ENCODE measurements around the gene ANKS1A. TPM values are rescaled to one million over a fixed set of nuclear protein-coding genes. Genes with fewer than 3 reads are reported as not detected.
A peak's percentile ranks its signal among the peaks of the same experiment; 100 is the strongest.

Gene ANKS1A
- total RNA-seq, 1 donor from 2014 or later: 49.7 TPM

- ATAC-seq: no peak
- no peak for DNase-seq (ENCODE audit: low spot score)
- intact Hi-C loops (cut with DNase I): no loop called here
Measured at GRCh38 chr6:34949636-34950035, 60.6 kb downstream of the ANKS1A start.

- intact Hi-C loops (cut with DNase I): no loop called here
- ATAC-seq (no peak), DNase-seq (ENCODE audit: low spot score) (no peak)
Measured at GRCh38 chr6:34950849-34951248, 61.8 kb downstream of the ANKS1A start.

- intact Hi-C loops (cut with DNase I): no loop called here
- no peak for DNase-seq (ENCODE audit: low spot score)
- ATAC-seq: no peak
Measured at GRCh38 chr6:34951731-34952130, 62.7 kb downstream of the ANKS1A start.

- DNase-seq (ENCODE audit: low spot score) (no peak), ATAC-seq (no peak)
- intact Hi-C loops (cut with DNase I): no loop called here
Measured at GRCh38 chr6:34953061-34954025, 64.3 kb downstream of the ANKS1A start.

- intact Hi-C loops (cut with DNase I): no loop called here
- ATAC-seq: no peak
- DNase-seq (ENCODE audit: low spot score): no peak
Measured at GRCh38 chr6:34955442-34955841, 66.4 kb downstream of the ANKS1A start.

GRCh38 chr6:34957231-34957783 is 68.3 kb downstream of the ANKS1A start:
- DNase-seq (ENCODE audit: low spot score): no peak
- intact Hi-C loops (cut with DNase I): no loop called here
- no peak for ATAC-seq

GRCh38 chr6:34958734-34959133 is 69.7 kb downstream of the ANKS1A start:
- intact Hi-C loops (cut with DNase I): no loop called here
- ATAC-seq: peak; percentile 53

GRCh38 chr6:34959224-34959623 is 70.2 kb downstream of the ANKS1A start:
- intact Hi-C loops (cut with DNase I): no loop called here
- ATAC-seq (no peak), DNase-seq (ENCODE audit: low spot score) (no peak)

More at GRCh38 chr6:34958734-34959133, 69.7 kb downstream of the ANKS1A start:
- DNase-seq (ENCODE audit: low spot score): no peak

GRCh38 chr6:34961082-34961481 is 72.0 kb downstream of the ANKS1A start:
- intact Hi-C loops (cut with DNase I): no loop called here
- ATAC-seq (no peak), DNase-seq (ENCODE audit: low spot score) (no peak)

GRCh38 chr6:34961574-34961973 is 72.5 kb downstream of the ANKS1A start:
- intact Hi-C loops (cut with DNase I): no loop called here
- ATAC-seq: no peak
- no peak for DNase-seq (ENCODE audit: low spot score)

GRCh38 chr6:34964564-34964963 is 75.5 kb downstream of the ANKS1A start:
- no peak for DNase-seq (ENCODE audit: low spot score)
- intact Hi-C loops (cut with DNase I): no loop called here
- ATAC-seq: peak; percentile 83

GRCh38 chr6:34967461-34967860 is 78.4 kb downstream of the ANKS1A start:
- DNase-seq (ENCODE audit: low spot score) (no peak), ATAC-seq (no peak)
- intact Hi-C loops (cut with DNase I): no loop called here

GRCh38 chr6:34969662-34970265 is 80.7 kb downstream of the ANKS1A start:
- ATAC-seq (no peak), DNase-seq (ENCODE audit: low spot score) (no peak)
- intact Hi-C loops (cut with DNase I): no loop called here

- no peak for ATAC-seq
- intact Hi-C loops (cut with DNase I): no loop called here
- DNase-seq (ENCODE audit: low spot score): no peak
Measured at GRCh38 chr6:34970488-34970887, 81.4 kb downstream of the ANKS1A start.

GRCh38 chr6:34970957-34971356 is 81.9 kb downstream of the ANKS1A start:
- DNase-seq (ENCODE audit: low spot score) (no peak), ATAC-seq (no peak)
- intact Hi-C loops (cut with DNase I): no loop called here

- ATAC-seq (no peak), DNase-seq (ENCODE audit: low spot score) (no peak)
- intact Hi-C loops (cut with DNase I): no loop called here
Measured at GRCh38 chr6:34973547-34974248, 84.6 kb downstream of the ANKS1A start.

GRCh38 chr6:34974249-34974642 is 85.2 kb downstream of the ANKS1A start:
- ATAC-seq (no peak), DNase-seq (ENCODE audit: low spot score) (no peak)
- intact Hi-C loops (cut with DNase I): no loop called here

GRCh38 chr6:34976239-34976638 is 87.2 kb downstream of the ANKS1A start:
- no peak for DNase-seq (ENCODE audit: low spot score)
- intact Hi-C loops (cut with DNase I): no loop called here

GRCh38 chr6:34979218-34979617 is 90.2 kb downstream of the ANKS1A start:
- ATAC-seq: no peak
- intact Hi-C loops (cut with DNase I): no loop called here
- DNase-seq (ENCODE audit: low spot score): no peak

More at GRCh38 chr6:34976239-34976638, 87.2 kb downstream of the ANKS1A start:
- ATAC-seq: no peak
